AG10803 (cell line): ENCODE measurements around the gene MCU.
"Not testable (repeated sequence)": the region's sequence is repeated elsewhere in the genome, so short reads cannot be mapped to it uniquely, and the experiment has no call there.

Experiments used
- DNase-seq: peaks from one replicate; pipeline ENCODE4 v3.0.0; 2010; ENCODE audit warnings: low read depth
- H3K4me3 ChIP-seq: 2 replicates; pipeline ENCODE4 v1.5.1; 2011; ENCODE audit warnings: mild to moderate bottlenecking, low read length, control low read depth
- TF ChIP-seq, protein P1 (sequence below): conservative IDR thresholded peaks from 2 replicates; pipeline ENCODE4 v1.5.1; 2011; ENCODE audit warnings: mild to moderate bottlenecking, low read length, control low read depth, inconsistent platforms

Gene MCU

GRCh38 chr10:72667207-72667864, 24.6 kb upstream of the MCU start:
- TF ChIP-seq, protein P1, sequence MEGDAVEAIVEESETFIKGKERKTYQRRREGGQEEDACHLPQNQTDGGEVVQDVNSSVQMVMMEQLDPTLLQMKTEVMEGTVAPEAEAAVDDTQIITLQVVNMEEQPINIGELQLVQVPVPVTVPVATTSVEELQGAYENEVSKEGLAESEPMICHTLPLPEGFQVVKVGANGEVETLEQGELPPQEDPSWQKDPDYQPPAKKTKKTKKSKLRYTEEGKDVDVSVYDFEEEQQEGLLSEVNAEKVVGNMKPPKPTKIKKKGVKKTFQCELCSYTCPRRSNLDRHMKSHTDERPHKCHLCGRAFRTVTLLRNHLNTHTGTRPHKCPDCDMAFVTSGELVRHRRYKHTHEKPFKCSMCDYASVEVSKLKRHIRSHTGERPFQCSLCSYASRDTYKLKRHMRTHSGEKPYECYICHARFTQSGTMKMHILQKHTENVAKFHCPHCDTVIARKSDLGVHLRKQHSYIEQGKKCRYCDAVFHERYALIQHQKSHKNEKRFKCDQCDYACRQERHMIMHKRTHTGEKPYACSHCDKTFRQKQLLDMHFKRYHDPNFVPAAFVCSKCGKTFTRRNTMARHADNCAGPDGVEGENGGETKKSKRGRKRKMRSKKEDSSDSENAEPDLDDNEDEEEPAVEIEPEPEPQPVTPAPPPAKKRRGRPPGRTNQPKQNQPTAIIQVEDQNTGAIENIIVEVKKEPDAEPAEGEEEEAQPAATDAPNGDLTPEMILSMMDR = no peak
- no peak for DNase-seq
- H3K4me3 ChIP-seq = no peak overlapping the region

DNA sequence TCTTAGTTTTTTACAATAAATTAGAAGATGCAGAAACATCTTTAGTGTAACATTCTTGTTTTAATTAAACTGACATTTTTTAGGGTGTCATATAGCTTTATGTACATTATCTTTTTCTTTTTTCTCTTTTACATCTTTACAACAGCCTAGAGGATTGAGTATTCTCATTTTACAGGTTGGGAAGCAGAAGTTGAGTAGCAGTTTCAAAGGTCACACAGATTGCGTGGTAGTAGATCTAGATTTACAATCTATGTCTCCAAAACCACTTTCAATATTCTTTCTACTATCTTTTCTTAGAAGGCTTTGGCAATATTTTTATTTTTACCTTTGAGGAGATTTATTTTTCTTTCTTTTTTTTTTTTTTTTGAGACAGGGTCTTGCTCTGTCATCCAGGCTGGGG, 18.7 kb upstream of the MCU start:
- H3K4me3 ChIP-seq = no peak overlapping the region
- no peak for DNase-seq
- TF ChIP-seq, protein P1 = no peak

- not testable (repeated sequence) for DNase-seq, H3K4me3 ChIP-seq
These were observed 17.8 kb upstream of the MCU start for GRCh38 chr10:72674174-72674573.

- H3K4me3 ChIP-seq = no peak overlapping the region
- TF ChIP-seq, protein P1 = no peak
- DNase-seq = no peak
These were observed 12.1 kb upstream of the MCU start for GRCh38 chr10:72679838-72680241.

DNA sequence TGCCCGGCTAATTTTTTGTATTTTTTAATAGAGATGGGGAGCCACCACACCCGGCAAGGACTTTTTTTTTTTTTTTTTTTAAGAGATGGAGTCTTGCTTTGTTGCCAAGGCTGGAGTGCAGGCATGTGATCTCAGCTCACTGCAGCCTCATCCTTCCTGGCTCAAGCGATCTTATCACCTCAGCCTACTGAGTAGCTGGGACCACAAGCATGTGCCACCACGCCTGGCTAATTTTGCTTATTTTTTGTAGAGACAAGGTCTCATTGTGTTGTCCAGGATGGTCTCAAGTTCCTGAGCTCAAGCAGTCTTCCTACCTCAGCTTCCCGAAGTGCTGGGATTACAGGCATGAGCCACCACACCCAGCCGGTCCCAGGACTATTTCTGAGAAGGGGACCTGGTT, 9.3 kb upstream of the MCU start:
- no peak for DNase-seq
- TF ChIP-seq, protein P1 = no peak
- H3K4me3 ChIP-seq = no peak overlapping the region

DNA sequence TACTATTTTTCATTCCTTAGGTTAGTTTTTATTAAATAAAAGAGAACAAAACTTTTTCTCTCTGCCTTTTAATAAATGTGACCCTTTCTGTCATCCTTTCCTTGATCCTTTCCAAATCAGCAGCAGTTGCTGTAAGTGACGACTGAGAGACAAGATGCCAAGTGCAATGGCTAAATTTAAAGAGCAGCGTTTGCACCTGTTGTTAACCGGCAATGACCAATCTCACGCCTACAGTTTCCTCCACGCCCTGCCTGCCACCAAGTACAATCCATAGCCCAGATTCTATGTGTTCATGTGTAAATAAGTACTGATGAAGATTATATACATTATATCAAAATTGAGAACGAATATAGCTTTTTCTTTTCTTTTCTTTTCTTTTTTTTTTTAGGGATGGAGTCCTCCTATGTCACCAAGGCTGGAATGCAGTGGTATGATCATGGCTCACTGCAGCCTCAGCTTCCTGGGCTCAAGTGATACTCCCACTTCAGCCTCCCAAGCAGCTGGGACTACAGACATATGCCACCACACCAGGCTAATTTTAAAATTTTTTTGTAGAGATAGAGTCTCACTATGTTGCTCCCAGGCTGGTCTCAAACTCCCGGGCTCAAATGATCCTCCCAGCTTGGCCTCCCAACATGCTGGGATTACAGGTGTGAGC, 6.5 kb upstream of the MCU start:
- TF ChIP-seq, protein P1 = no peak
- no peak for DNase-seq
- no peak overlapping the region for H3K4me3 ChIP-seq

DNA sequence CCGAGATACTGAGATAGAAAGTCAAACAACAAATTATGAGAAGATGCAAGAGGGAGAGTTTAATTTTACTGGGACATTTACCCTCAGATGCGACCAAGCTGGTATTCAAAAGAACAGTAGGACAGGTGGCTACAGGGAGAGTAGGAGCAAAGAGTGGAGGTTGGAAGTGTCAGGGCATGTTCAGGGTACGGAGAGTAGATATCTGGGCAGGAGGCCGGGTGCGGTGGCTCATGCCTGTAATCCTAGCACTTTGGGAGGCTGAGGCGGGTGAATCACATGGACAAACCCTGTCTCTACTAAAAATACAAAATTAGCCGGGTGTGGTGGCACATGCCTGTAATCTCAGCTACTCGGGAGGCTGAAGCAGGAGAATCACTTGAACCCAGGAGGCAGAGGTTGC, 5.5 kb upstream of the MCU start:
- not testable (repeated sequence) for H3K4me3 ChIP-seq, DNase-seq

DNA sequence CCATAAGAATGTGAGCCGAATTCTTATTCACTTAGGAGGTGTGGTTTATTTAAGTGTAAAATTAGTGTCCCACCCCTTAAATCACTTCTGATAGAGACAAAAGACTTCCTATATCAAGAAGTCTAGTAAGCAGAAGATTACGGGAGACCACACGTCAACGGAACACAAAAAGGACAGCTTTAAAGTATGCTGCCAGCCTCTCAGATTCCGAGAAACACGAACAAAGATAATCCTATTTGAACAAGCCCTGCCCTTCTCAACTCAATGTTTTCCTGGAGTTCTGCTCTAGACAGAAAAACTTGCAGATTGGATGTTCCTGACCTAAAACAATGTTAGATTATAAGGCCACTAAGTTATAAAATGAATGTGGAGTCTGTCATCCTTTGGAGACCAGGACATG, 4.9 kb upstream of the MCU start:
- DNase-seq = no peak
- TF ChIP-seq, protein P1 = no peak
- H3K4me3 ChIP-seq = no peak overlapping the region
